ENCODE results near the gene BNIPL. TPM values are rescaled to one million over a fixed set of nuclear protein-coding genes. Genes with fewer than 3 reads are reported as not detected.

Gene BNIPL
- total and polyA plus RNA-seq, 2 of the 13 experiments (the other 11 are each of a cell fraction or from before 2014, with no cell fraction given): 0.40 to 1.1 TPM

GRCh38 chr1:151006327-151007052, 29.9 kb upstream of the BNIPL start, which contains the start of gene MINDY1 (continued):
- TF ChIP-seq GLMP (CRISPR knock-in tag; IDR thresholded peaks at IDR 0.05; ENCODE audit: borderline replicate concordance) (no peak), ZEB1 (IDR thresholded peaks at IDR 0.05; ENCODE audit: insufficient replicate concordance, low read depth) (no peak), HMG20B (CRISPR knock-in tag; conservative IDR thresholded peaks at IDR 0.05) (no peak), TGIF2 (CRISPR knock-in tag; IDR thresholded peaks at IDR 0.05) (no peak), GABPB1 (CRISPR knock-in tag; IDR thresholded peaks at IDR 0.05) (peak; percentile 65), ZNF614 (CRISPR knock-in tag; IDR thresholded peaks at IDR 0.05; ENCODE audit: borderline replicate concordance) (no peak), HIVEP1 (CRISPR knock-in tag; IDR thresholded peaks at IDR 0.05) (no peak), SP4 (CRISPR knock-in tag; IDR thresholded peaks at IDR 0.05) (no peak), ZNF136 (CRISPR knock-in tag; IDR thresholded peaks at IDR 0.05; ENCODE audit: low read depth) (no peak), ZBTB20 (CRISPR knock-in tag; IDR thresholded peaks at IDR 0.05; ENCODE audit: borderline replicate concordance, low read depth) (no peak), ZNF589 (CRISPR knock-in tag; conservative IDR thresholded peaks at IDR 0.05) (no peak), PHF8 (CRISPR knock-in tag; IDR thresholded peaks at IDR 0.05) (peak; percentile 50; the same call in 1 of the 2 replicates), ATAD3A (CRISPR knock-in tag; IDR thresholded peaks at IDR 0.05) (no peak), FOXK1 (CRISPR knock-in tag; IDR thresholded peaks at IDR 0.05; ENCODE audit: borderline replicate concordance, low read depth) (no peak), KAT7 (CRISPR knock-in tag; IDR thresholded peaks at IDR 0.05; ENCODE audit: borderline replicate concordance) (no peak; the same call in 1 of the 2 replicates)
- TF ChIP-seq, protein P1, sequence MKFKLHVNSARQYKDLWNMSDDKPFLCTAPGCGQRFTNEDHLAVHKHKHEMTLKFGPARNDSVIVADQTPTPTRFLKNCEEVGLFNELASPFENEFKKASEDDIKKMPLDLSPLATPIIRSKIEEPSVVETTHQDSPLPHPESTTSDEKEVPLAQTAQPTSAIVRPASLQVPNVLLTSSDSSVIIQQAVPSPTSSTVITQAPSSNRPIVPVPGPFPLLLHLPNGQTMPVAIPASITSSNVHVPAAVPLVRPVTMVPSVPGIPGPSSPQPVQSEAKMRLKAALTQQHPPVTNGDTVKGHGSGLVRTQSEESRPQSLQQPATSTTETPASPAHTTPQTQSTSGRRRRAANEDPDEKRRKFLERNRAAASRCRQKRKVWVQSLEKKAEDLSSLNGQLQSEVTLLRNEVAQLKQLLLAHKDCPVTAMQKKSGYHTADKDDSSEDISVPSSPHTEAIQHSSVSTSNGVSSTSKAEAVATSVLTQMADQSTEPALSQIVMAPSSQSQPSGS (CRISPR knock-in tag; IDR thresholded peaks at IDR 0.05): no peak
- TF ChIP-seq, protein P2, sequence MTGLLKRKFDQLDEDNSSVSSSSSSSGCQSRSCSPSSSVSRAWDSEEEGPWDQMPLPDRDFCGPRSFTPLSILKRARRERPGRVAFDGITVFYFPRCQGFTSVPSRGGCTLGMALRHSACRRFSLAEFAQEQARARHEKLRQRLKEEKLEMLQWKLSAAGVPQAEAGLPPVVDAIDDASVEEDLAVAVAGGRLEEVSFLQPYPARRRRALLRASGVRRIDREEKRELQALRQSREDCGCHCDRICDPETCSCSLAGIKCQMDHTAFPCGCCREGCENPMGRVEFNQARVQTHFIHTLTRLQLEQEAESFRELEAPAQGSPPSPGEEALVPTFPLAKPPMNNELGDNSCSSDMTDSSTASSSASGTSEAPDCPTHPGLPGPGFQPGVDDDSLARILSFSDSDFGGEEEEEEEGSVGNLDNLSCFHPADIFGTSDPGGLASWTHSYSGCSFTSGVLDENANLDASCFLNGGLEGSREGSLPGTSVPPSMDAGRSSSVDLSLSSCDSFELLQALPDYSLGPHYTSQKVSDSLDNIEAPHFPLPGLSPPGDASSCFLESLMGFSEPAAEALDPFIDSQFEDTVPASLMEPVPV (CRISPR knock-in tag; IDR thresholded peaks at IDR 0.05): no peak
- TF ChIP-seq, protein P3, sequence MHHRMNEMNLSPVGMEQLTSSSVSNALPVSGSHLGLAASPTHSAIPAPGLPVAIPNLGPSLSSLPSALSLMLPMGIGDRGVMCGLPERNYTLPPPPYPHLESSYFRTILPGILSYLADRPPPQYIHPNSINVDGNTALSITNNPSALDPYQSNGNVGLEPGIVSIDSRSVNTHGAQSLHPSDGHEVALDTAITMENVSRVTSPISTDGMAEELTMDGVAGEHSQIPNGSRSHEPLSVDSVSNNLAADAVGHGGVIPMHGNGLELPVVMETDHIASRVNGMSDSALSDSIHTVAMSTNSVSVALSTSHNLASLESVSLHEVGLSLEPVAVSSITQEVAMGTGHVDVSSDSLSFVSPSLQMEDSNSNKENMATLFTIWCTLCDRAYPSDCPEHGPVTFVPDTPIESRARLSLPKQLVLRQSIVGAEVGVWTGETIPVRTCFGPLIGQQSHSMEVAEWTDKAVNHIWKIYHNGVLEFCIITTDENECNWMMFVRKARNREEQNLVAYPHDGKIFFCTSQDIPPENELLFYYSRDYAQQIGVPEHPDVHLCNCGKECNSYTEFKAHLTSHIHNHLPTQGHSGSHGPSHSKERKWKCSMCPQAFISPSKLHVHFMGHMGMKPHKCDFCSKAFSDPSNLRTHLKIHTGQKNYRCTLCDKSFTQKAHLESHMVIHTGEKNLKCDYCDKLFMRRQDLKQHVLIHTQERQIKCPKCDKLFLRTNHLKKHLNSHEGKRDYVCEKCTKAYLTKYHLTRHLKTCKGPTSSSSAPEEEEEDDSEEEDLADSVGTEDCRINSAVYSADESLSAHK (CRISPR knock-in tag; IDR thresholded peaks at IDR 0.05; ENCODE audit: borderline replicate concordance): no peak
- TF ChIP-seq, protein P4, sequence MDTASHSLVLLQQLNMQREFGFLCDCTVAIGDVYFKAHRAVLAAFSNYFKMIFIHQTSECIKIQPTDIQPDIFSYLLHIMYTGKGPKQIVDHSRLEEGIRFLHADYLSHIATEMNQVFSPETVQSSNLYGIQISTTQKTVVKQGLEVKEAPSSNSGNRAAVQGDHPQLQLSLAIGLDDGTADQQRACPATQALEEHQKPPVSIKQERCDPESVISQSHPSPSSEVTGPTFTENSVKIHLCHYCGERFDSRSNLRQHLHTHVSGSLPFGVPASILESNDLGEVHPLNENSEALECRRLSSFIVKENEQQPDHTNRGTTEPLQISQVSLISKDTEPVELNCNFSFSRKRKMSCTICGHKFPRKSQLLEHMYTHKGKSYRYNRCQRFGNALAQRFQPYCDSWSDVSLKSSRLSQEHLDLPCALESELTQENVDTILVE (CRISPR knock-in tag; IDR thresholded peaks at IDR 0.05): peak; percentile 33; the same call in 1 of the 2 replicates
- TF ChIP-seq, protein P5, sequence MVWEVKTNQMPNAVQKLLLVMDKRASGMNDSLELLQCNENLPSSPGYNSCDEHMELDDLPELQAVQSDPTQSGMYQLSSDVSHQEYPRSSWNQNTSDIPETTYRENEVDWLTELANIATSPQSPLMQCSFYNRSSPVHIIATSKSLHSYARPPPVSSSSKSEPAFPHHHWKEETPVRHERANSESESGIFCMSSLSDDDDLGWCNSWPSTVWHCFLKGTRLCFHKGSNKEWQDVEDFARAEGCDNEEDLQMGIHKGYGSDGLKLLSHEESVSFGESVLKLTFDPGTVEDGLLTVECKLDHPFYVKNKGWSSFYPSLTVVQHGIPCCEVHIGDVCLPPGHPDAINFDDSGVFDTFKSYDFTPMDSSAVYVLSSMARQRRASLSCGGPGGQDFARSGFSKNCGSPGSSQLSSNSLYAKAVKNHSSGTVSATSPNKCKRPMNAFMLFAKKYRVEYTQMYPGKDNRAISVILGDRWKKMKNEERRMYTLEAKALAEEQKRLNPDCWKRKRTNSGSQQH (CRISPR knock-in tag; IDR thresholded peaks at IDR 0.05; ENCODE audit: low read depth): no peak
